GM21367 (cell line): ENCODE measurements around the gene ACP4.
"Not testable (repeated sequence)": the region's sequence is repeated elsewhere in the genome, so short reads cannot be mapped to it uniquely, and the experiment has no call there.

Source experiments
- ATAC-seq: cut with Tn5 transposase; IDR thresholded peaks from one replicate; pipeline ENCODE4 v1.9.1; 2021; ENCODE audit not compliant: unreplicated experiment

Gene ACP4

GRCh38 chr19:50796634-50797428 is 6.6 kb downstream of the ACP4 start:
- ATAC-seq, result no peak

GRCh38 chr19:50797429-50797780 is 7.2 kb downstream of the ACP4 start:
- no peak for ATAC-seq

- no peak for ATAC-seq
Measured at GRCh38 chr19:50797781-50798658, 7.8 kb downstream of the ACP4 start.

- ATAC-seq, result no peak
Measured at GRCh38 chr19:50798659-50799546, 8.7 kb downstream of the ACP4 start.

- ATAC-seq, result no peak
Measured at GRCh38 chr19:50799547-50799851, 9.3 kb downstream of the ACP4 start.

GRCh38 chr19:50801107-50801506 is 10.9 kb downstream of the ACP4 start:
- ATAC-seq, result no peak

GRCh38 chr19:50803633-50804419 is 13.6 kb downstream of the ACP4 start:
- ATAC-seq, result no peak

- ATAC-seq, result peak; percentile 68
Measured at GRCh38 chr19:50804420-50805272, 14.4 kb downstream of the ACP4 start.

- no peak for ATAC-seq
Measured at GRCh38 chr19:50808856-50809255, 18.6 kb downstream of the ACP4 start.

- ATAC-seq, result not testable (repeated sequence)
Measured at GRCh38 chr19:50811622-50812238, 21.5 kb downstream of the ACP4 start.

GRCh38 chr19:50812474-50812873 is 22.3 kb downstream of the ACP4 start:
- ATAC-seq, result no peak

- ATAC-seq, result no peak
Measured at GRCh38 chr19:50814883-50815282, 24.7 kb downstream of the ACP4 start.

- ATAC-seq, result no peak
Measured at GRCh38 chr19:50815439-50815838, 25.2 kb downstream of the ACP4 start.

- peak; percentile 39 for ATAC-seq
Measured at GRCh38 chr19:50817941-50818858, 28.0 kb downstream of the ACP4 start.

GRCh38 chr19:50818859-50819472 is 28.8 kb downstream of the ACP4 start:
- no peak for ATAC-seq

- ATAC-seq, result no peak
Measured at GRCh38 chr19:50819636-50820035, 29.4 kb downstream of the ACP4 start.

GRCh38 chr19:50820086-50820485 is 29.9 kb downstream of the ACP4 start:
- ATAC-seq, result no peak
